Activated CD4-positive, alpha-beta T cell treated with anti-CD3 and anti-CD28 coated beads, Interleukin-2, amount 50 U/mL, for 24 hours (primary cell): ENCODE measurements around the gene PDLIM7.
A peak's percentile ranks its signal among the peaks of the same experiment; 100 is the strongest.

Experiments
- DNase-seq, 2 donors: peaks; one replicate each; pipeline ENCODE4 v3.0.0-alpha.2; 2020; ENCODE audit warnings: low read depth in 1 of 2, low spot score in 1 of 2

The PDLIM7 gene

GRCh38 chr5:177507596-177508220, 10.3 kb upstream of the PDLIM7 start:
- DNase-seq, result no peak

DNA sequence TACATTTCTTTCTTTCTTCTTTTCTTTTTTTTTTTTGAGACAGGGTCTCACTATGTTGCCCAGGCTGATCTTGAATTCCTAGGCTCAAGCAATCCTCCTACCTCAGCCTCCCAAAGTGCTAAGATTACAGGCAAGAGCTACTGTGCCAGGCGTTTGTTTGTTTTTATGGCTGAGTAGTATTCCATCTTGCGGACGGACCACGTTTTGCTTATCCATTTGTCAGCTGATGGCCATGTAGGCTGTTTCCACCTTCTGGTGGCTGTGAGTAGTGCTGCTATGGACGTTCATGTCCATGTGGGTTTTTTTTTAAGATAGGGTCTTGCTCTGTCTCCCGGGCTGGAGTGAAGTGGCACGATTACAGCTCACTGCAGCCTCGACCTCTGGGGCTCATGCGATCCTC, 9.8 kb upstream of the PDLIM7 start:
- DNase-seq, result no peak

GRCh38 chr5:177505075-177505474, 7.7 kb upstream of the PDLIM7 start:
- DNase-seq, result no peak

GRCh38 chr5:177504086-177505056, 7.0 kb upstream of the PDLIM7 start:
- DNase-seq, result no peak

DNA sequence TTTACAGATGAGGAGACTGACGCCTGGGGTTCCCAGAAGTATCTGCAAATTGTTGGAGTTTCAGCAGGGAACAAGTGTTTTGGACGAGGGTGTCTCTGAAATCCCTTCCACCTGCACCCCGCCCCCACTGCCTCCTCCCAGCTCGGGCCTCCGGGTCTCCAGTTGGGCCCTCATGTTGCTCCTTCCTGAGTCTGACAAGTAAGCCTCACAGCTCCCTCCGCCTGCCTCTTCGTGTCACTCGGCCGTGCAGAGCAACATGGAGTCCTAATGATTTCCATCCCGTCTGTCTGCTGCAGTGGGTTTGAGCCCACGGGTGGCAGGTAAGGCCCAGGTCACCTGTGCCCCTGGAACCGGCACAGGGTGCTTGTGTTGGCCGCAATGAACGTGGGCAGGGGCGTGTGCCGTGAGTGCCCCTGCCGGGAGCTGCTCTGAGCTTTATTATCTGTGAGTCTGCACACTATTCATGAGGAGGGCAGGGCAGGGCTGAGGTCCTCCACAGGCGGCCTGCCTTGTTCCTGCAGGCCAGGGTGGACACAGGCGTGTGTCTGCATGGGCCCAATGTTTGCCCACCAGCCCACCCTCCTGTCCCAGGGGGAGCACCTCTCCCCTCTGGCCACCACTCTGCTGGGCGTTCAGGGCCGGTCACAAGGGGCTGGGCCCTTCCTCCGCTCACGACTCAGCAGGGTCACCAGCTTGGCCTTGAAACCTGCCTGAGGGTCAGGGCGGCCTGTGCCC, 6.1 kb upstream of the PDLIM7 start:
- no peak for DNase-seq

GRCh38 chr5:177502886-177503285, 5.5 kb upstream of the PDLIM7 start:
- DNase-seq, result no peak

GRCh38 chr5:177501874-177502678, 4.7 kb upstream of the PDLIM7 start:
- DNase-seq, result no peak

DNA sequence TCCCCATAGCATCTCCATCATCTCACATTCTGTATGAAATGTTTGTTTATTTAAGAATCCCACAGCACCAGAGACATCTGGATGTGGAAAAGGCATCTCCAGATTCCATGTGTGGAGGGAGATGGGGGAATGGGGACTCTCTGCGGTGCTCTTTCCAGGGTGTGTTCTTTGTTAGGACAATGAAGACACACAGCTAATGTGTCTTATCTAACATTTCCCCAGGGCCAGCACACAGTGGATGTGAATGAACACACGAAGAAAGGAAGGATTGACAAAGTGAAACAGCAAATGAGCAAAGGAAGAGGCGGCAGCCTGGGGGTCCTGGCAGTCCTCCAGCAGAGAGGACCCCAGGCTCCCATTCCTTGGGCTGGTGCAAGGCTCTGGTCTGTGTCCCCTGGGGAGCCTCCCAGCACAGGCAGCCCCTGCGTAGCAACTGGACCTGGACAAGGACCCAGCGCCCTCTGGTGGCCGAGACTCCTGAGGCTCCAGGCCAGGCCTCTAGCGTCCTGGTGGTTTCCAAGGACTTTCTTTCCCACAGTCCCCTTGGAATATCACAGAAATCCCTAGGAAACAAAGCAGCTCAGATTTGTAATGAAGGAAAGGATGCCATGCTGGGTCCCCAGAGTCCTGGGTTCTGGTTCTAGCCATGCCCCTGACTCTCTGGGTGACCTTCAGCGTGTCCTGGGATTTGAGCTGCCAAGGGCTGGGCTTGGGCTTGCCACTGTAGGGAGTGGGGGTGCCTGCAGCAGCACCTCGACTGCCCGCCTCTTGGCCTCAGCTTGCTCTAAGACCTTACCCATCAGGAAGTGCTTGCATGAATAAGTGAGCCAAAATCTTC, 3.5 kb upstream of the PDLIM7 start:
- peak; percentile 74 to 75 for DNase-seq

DNA sequence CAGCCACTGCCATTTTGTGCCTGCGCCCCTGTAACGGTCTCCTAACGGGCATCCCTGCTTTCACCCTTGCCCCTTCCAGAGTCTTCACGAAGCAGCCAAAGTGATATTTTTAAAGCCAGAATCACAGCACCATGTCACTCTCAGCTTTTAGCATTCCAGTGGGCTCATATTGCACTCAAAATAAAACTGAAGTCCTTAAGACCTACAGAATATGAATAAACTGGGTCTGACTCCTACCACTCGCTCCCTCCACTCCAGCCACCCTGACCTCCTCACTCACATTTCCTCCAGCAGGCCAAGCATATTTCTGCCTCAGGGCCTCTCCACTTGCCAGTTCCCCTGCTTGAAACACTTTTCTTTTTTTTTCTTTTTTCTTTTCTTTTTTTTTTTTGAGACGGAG, 2.4 kb upstream of the PDLIM7 start:
- DNase-seq, result no peak

DNA sequence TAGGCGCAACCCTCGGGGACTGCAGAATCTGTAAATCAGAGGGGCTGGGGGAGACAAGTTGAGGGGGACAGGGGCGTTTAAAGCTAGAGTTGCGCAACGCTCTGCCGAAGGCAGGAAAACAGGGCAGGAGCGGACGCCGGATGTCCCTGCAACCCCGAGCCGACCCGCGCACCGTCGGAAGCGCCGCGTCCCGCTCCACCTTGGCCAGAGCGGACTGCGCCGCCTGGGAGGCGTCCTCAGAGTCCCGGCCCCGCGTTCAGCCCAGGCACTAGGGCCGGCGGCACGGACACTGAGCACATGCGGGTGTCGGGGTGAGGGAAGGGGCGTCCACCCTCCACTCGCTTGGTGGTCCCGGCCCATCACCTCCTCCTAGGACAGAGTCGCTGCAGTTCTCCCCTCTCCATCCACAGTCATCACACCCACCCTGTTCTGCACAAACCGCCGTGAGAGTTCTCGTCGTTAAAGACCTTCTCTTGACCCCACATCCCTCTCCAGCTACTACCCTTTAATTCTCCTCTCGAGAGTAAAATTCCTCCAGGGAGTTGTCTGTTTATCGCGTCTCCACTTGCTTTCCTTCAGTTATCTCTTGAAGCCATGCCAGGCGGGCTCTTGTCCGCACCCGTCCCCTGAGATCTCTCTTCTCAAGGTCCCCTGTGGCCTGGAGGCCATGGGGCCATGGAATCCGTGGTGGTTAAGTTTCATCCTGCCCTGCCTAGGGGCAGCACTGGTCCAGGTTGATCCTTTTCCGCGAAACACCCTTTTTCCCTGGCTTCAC, 796 bp upstream of the PDLIM7 start:
- DNase-seq, result no peak

DNA sequence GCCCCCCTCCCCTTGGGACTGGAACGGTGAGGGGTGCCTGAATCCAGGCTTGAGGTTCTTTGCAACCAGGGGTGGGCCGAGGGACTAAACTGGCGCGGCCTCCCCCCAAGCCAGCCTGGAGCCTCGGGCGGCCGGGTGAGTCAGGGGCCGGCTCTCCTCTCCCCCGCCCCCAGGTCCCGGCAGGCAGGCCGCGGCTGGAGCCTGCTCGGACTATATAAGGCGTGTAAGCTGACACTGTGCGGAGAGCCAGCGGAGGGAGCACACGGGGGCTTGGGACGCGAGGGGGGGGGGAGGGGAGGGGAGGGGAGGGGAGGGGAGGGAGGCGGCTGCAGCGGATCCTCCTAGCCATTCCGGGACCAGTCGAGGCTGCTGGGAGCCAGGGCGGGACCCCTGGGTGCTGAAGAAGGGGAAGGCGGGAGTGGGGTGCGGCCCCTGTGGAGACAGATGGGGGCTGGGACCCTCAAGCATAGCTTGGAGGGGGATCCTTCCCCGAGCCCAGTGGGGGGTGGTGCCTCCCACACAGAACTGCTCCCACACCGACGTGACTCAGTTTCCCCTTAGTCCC, 595 bp downstream of the PDLIM7 start:
- DNase-seq, result no peak

DNA sequence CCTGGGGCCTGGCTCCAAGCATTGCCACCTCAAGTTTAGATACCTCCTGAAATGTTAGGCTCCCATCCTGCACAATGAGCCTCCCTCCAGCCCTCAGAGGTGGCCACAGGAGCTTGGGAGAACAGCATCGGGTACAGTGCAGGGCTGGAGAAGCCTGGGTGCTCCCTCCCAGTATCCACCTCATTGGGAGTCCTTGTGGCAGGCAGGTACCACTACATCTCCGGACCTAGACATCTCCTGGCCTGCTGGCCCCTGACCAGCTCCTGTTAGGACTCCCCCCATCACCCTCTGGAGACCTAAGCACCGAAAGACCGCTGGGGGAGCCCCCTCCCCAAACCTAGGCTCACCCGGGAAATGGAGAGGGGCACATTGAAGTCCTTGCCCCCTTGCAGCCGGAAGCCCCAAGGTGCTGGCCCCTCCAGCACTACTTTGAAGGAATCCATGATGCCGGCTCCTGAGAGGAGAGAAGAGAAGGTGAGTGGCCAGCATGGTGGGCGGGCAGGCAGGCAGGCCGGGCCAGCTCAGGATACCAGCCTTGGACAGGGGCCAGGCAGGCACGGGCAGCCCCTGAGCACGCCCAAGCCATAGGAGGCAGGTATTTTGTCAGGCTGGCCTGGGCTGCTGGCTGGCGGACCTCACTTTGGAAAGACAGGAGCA, 1.2 kb downstream of the PDLIM7 start:
- DNase-seq, result no peak

DNA sequence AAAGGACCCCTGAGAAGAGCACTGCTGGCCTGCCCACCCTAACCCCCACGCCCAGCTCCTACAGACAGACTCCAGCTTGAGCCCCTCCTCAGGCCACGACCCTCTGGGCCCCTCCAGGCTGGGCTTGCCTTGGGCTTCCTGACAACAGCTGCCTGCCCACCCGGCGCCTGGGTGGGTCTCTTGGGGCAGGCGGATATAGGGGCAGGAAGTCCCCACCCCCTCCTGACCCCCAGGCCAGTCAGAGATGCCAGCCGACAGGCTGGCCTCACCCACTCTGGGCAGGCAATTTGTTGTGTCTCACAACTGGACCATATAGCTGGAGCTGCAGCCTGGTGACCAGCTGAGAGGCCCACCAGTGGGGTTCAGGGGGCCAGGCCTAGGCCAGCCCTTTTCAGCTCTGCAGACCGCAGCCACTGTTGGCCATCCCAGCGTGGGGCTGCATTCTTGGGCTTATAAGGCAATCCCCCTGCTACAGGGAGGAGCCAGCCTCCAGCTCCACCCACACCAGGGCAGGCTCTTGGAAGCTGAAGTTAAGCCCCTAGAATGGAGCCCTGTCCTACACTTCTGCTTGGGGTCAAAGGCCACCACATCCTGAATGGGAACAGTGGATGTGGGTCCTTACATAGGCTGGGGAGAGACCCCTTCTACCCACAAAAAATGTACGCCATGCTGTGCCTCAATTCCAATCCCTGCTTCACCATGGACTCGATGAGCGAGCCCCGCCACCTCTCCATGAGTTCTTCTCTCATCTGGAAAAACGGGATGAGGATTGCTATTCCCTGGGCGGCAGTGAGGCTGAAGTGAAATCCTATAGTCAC, 2.0 kb downstream of the PDLIM7 start:
- no peak for DNase-seq

GRCh38 chr5:177494346-177495195, 2.8 kb downstream of the PDLIM7 start:
- DNase-seq, result no peak

DNA sequence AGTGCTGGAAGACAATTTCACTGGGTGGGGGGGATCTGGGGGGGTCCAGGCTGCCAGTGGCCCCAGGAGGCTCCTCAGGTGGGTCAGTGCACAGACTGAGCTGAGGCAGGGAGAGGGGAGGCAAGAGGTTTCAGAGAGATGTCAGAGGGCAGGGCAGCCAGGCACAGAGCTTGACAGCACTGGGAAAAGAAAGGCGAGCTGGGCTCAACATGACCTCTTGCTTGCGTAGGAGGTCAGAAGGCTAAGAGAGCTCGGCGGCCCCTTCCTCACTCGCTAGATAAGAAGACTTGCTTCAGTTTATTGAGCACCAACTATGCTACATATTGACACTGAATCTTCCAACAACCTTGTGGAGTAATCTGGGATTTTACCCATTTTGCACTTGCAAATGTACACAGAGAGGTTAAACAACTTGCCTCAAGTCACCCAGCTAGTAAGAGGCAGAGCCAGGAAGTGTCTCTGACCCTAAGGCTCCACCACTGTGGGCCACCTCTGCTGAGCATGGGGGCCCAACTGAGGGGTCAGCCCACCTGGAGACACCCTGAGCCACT, 3.5 kb downstream of the PDLIM7 start:
- DNase-seq, result no peak

GRCh38 chr5:177492841-177493240, 4.6 kb downstream of the PDLIM7 start:
- no peak for DNase-seq
